HL-60 (cell line): ENCODE results near the gene CFAP100.

ENCODE experiments used
- GABPA ChIP-seq: IDR thresholded peaks from 2 replicates; pipeline ENCODE4 v1.6.1; 2012; ENCODE audit warnings: low read depth
- POLR2AphosphoS5 ChIP-seq: IDR thresholded peaks from 2 replicates; pipeline ENCODE4 v1.6.1; 2012; ENCODE audit warnings: low read depth
- REST ChIP-seq: IDR thresholded peaks from 2 replicates; pipeline ENCODE4 v1.6.1; 2012; ENCODE audit warnings: low read depth; ENCODE audit not compliant: insufficient replicate concordance
- SPI1 ChIP-seq: IDR thresholded peaks from 2 replicates; pipeline ENCODE4 v1.6.1; 2012; ENCODE audit warnings: low read depth, mild to moderate bottlenecking, borderline replicate concordance
- TF ChIP-seq, protein P1 (sequence below): IDR thresholded peaks from one replicate; pipeline ENCODE4 v1.5.1; 2011; ENCODE audit warnings: low read length, control low read depth, inconsistent platforms; ENCODE audit not compliant: insufficient read depth

DNA sequence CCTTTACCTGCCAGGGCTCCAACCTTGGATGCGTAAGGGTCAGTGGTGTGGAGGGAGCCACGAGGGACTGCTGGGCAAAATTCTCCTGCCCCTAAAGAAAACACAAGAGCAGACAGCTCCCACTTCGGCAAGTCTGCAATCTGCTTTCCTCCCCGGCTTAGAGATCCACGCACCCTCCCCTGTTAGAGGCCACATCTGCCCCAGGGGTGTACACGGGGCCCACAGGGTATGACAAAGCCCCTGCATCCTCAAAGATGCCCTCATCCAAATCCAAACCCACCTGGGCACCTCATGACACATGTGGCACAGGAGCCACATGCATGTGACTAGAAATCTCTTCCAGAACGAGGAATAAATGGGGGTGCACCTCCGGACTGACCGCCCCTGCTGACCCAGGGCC is 55.5 kb downstream of the CFAP100 start:
- TF ChIP-seq, protein P1, sequence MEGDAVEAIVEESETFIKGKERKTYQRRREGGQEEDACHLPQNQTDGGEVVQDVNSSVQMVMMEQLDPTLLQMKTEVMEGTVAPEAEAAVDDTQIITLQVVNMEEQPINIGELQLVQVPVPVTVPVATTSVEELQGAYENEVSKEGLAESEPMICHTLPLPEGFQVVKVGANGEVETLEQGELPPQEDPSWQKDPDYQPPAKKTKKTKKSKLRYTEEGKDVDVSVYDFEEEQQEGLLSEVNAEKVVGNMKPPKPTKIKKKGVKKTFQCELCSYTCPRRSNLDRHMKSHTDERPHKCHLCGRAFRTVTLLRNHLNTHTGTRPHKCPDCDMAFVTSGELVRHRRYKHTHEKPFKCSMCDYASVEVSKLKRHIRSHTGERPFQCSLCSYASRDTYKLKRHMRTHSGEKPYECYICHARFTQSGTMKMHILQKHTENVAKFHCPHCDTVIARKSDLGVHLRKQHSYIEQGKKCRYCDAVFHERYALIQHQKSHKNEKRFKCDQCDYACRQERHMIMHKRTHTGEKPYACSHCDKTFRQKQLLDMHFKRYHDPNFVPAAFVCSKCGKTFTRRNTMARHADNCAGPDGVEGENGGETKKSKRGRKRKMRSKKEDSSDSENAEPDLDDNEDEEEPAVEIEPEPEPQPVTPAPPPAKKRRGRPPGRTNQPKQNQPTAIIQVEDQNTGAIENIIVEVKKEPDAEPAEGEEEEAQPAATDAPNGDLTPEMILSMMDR, result no peak
- TF ChIP-seq POLR2AphosphoS5, result no peak
- no peak for TF ChIP-seq REST
- TF ChIP-seq GABPA, result no peak
- no peak for TF ChIP-seq SPI1
